HPDE6-E6E7 (cell line): ENCODE results near the gene DLG1.

ENCODE experiments used
- DNase-seq: peaks from one replicate; pipeline ENCODE4 v3.0.0; 2011; ENCODE audit warnings: missing footprints; ENCODE audit errors: extremely low spot score

Gene DLG1

GRCh38 chr3:197171481-197172067 is 126.8 kb downstream of the DLG1 start:
- DNase-seq = no peak

GRCh38 chr3:197169028-197169427 is 129.4 kb downstream of the DLG1 start:
- no peak for DNase-seq

DNA sequence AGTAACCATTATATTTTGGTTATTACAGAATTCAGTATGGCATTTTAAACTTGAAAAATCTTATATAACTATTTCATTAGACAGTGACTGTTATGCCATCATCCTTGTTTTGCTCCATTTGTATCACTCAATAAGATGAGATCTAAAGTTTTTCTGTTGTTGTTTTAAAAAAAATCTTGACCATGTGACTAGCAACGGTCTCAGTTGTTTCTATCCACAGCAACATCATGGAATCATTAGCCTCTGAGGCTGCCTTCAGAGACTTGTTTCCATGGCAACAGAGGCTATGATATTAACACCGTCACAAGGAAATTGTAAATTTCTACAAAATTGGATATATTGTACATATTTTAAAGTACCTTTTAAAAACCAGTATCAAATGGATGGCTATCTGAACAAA is 129.8 kb downstream of the DLG1 start:
- no peak for DNase-seq

GRCh38 chr3:197168063-197168462 is 130.3 kb downstream of the DLG1 start:
- DNase-seq = no peak

GRCh38 chr3:197167549-197167948 is 130.9 kb downstream of the DLG1 start:
- no peak for DNase-seq

DNA sequence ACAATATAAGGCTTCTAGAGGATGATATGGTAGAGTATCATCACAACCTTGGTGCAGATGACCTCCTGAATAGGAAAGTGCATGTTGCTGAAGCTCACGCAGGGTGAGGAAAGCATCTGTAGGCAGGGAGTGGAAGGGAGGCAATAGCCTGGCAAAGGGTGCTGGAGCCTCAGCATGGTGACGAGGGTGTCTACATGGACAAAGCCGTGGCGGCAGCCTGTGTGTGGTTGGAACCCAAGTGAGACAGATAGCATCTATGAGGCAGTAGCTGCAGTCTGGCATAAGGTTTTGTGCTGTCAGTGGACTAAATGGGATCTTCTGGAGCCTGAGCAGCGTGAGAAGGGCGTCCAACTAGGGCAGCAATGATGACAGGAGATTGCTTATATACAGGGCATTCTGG is 132.5 kb downstream of the DLG1 start:
- DNase-seq = no peak

- DNase-seq = no peak
These were observed 143.4 kb downstream of the DLG1 start for GRCh38 chr3:197155046-197155445.

DNA sequence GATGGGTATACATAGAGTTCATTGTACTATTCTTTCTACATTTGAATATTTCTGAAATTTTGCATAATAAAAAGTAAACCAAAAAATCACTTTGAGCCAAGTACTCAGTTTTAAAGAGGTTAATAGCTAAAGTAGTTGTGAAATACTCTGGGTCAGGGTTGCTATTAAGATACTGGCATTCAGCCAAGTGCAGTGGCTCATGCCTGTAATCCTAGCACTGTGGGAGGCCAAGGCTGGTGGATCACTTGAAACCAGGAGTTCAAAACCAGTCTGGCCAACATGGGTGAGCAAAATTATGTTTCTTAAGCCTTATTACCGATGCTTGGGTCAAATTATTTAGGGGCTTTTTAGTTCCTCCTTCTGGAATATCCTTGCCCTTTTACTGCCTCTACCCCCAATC is 146.8 kb downstream of the DLG1 start:
- DNase-seq = no peak

GRCh38 chr3:197149528-197149927 is 148.9 kb downstream of the DLG1 start:
- no peak for DNase-seq

- DNase-seq = no peak
These were observed 154.2 kb downstream of the DLG1 start for GRCh38 chr3:197144188-197144587.

- no peak for DNase-seq
These were observed 158.8 kb downstream of the DLG1 start for GRCh38 chr3:197139586-197139985.

DNA sequence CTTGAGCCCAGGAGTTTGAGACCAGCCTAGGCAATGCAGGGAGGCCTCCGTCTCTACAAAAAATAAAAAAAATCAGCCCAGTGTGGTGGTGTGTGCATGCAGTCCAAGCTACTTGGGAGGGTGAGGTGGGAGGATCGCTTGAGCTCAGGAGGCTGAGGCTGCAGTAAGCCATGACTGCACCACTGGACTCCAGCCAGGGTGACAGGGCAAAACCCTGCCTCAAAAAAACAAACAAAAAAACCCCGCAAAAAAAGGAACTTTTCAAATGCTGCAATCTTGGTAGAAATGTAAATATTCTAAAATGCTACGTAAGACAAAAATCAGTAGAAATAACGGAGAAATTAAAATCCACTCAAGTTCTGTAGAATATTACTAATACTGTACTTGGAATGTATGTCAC is 160.7 kb downstream of the DLG1 start:
- no peak for DNase-seq

- no peak for DNase-seq
These were observed 161.7 kb downstream of the DLG1 start for GRCh38 chr3:197136744-197137143.

GRCh38 chr3:197135212-197135611 is 163.2 kb downstream of the DLG1 start:
- DNase-seq = no peak

GRCh38 chr3:197132916-197133530 is 165.4 kb downstream of the DLG1 start:
- no peak for DNase-seq

GRCh38 chr3:197125636-197126035 is 172.8 kb downstream of the DLG1 start:
- DNase-seq = no peak

DNA sequence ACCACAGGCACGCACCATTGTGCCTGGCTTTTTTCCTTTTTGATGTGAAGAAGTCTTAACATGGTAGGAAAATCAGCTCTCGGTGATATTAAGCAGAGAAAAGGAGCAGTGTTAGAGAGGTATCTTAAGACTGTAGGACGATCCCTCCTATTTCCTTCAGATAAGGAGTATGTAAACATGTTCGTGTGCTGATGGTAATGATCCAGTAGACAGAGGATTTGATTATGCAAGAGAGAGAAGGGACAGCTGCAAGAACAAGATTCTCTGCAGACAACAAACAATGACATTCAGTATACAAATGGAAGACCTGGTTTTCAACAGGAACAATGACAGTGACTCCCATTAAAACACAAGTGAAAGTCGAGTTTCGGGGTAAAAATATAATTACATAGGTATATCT is 173.7 kb downstream of the DLG1 start:
- DNase-seq = no peak

DNA sequence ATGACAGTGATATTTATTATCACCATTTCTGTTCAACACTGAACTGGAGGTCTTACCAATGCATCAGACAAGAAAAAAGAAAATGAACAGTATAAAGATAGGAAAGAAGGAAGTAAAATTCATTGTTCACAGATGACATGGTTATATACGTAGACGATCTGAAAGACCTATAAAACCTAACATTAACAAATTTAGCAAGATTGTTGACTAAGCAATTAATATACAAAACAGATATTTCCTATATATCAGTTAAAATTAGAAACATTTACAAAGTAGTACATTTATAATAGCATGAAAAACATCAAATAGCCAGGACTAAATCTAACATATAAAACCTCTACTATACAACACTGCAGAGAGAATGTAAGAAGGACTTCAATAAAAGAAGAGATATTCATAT is 176.0 kb downstream of the DLG1 start:
- no peak for DNase-seq

GRCh38 chr3:197117114-197117513 is 181.3 kb downstream of the DLG1 start:
- DNase-seq = no peak

DNA sequence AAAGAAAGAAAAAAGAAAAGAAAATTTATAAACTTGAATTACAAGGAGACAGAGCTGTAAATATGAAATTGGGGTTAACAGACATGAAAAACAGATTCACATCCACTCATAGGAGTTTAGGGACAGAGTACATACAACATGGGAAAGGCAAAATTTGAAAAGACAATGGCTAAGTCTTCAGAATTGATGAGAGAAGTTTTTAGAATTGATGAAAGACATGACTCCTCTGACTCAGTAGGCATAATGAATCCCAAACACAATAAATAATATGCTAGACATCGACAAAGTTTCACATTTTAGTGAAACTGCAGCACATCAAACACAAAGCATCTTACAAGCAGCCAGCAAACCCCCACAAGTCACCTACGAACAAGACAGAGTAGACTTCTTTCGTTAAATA is 184.4 kb downstream of the DLG1 start:
- no peak for DNase-seq

DNA sequence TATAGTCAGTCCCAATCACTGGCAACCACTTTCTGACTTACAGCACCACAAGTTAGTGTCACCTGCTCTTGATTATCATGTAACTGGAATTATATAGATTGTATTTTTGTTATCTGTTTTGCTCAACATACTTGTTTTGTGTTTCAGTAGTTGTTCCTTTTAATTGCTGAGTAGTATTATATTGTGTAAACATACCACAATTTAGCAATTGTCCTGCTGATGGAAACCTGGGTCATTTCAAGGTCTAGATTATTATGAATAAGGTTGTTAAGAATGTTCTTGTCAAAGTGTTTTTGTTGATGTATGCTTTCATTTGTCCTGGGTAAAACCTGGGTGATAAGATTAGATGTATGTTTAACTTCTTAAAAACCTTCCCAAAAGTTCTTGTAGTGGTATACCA is 186.7 kb downstream of the DLG1 start:
- DNase-seq = no peak

- no peak for DNase-seq
These were observed 192.6 kb downstream of the DLG1 start for GRCh38 chr3:197105786-197106185.

DNA sequence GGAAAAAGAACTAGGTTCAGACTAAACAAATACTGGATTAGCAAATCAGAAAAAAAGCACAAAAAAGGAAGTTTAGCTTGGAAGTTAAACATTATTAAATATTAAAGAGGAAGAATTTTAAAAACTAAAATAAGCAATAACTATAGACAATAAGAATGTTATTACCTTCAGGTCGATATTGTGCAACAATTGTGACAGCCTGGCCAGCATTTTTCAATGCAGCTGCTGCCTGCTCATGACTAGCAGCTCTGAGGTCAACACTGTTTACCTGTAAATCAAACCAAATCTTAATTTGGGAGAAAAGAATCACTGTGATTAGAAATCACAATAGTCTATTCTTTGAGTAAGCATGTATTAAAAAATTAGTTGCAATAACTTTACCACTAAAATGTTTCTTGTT is 193.7 kb downstream of the DLG1 start:
- DNase-seq = no peak

GRCh38 chr3:197103766-197104165 is 194.6 kb downstream of the DLG1 start:
- DNase-seq = no peak
